Inflammatory macrophage (primary cell): ENCODE data around the gene RND2.

Source experiments
- DNase-seq, 2 donors: peaks; one replicate each; pipeline ENCODE4 v3.0.0-alpha.2; 2020 to 2022

Gene RND2

DNA sequence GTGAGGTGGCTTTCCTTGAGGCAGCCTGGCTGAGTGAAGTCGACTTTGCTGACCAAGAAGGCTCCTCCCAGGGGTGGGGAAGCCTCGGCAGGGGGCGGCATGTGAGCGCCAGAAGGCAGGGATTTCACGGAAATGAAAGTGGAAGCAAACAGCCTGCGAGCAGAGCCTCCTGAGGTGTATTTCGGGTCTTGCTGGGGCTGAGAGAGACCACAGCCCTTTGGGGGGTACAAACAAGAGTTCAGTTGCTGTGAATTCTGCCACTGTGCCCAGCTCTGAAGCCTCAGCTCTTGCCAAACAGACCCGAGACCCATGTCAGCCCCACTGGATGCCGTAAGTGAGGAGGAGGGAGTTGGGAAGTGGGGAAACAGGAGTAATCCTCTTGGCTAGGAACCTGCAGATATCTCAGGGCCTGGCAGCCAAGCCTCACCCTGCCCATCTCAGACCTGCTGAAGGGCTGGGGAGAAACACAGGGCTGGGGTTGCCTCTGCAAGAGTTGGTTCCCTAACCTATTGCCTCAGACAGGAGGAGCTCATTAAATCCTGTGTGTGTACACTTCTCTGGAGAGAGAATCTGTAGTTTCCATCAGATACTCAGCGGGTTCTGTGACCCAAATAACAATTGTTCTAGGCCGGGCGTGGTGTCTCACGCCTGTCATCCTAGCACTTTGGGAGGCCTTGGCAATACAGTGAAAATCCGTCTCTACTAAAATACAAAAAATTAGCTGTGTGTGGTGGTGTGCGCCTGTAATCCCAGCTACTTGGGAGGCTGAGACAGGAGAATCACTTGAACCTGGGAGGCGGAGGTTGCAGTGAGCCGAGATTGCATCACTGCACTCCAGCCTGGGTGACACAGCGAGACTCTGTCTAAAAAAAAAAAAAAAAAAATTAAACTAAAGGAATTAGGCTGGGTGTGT is 18.1 kb upstream of the RND2 start, which contains the start of gene IFI35:
Gene IFI35, plus strand, starts transcription at position 146 of the 913 bp plus-strand sequence. Its CDS starts 164 bp downstream, at position 310.
- DNase-seq = peak; percentile 77 to 84

DNA sequence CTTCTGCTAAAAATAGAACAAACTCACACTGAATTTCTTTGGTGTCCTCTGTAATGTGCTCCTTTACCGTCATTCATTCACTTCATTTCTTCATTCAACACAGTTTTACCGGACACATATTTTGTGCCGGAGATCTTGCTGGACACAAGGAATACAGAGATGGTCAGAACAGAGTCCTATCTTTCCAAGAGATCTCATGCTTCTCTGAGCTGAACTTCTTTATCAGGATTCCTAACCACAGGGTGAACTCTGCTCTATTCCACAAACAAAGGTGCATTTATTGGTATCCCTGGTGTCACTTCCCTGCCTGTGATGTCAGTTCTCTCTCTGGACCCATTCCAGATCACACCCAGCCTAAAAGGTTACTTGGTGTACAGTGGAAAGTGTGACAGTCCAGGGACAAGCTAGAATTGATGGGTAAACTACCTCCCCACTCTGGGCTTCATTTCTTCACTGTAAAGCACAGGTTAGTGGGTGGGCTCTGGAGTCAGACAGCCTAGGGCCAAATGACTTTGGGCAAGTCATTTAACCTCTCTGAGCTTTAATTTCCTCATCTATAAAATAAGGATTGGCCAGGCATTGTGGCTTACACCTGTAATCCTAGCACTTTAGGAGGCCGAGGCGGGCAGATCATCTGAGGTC is 14.2 kb upstream of the RND2 start:
- no peak for DNase-seq

DNA sequence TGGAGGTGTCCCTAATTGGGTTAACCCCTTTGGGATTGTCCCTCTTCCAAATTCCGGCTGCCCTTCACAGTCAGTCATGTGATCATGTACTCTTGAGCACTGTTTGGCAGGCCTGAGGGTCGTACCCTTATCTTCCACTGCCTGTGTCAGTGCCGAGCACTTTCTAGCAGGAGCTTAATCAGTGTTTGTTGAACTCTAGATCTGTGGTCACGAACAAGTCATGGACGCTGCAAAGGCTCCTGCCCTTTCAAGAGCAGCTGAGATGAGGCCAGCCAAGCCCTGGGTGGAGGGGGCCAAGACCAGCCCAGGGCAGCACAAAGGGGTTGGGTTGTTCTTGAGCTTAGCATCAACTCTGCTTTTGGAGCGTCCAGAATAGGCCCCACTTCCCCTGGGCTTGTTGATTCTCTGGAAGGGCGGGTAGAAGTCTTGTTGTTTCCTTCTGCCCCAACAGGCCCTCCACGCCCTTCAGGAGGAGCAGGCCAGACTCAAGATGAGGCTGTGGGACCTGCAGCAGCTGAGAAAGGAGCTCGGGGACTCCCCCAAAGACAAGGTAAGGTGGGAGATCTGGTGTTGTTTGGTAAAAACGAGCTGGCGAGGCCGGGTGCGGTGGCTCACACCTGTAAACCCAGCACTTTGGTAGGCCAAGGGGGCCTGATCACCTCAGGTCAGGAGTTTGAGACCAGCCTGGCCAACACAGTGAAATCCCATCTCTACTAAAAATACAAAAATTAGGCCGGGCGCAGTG is 13.1 kb upstream of the RND2 start:
- DNase-seq = no peak

DNA sequence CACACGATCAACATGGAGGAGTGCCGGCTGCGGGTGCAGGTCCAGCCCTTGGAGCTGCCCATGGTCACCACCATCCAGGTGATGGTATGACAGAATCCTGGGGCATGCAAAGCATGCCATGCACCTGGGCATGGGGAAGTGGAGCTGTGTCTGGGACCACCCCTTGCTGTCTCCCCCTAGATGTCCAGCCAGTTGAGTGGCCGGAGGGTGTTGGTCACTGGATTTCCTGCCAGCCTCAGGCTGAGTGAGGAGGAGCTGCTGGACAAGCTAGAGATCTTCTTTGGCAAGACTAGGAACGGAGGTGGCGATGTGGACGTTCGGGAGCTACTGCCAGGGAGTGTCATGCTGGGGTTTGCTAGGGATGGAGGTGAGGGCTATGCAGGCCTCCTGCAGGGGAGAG is 11.7 kb upstream of the RND2 start:
- DNase-seq = no peak

DNA sequence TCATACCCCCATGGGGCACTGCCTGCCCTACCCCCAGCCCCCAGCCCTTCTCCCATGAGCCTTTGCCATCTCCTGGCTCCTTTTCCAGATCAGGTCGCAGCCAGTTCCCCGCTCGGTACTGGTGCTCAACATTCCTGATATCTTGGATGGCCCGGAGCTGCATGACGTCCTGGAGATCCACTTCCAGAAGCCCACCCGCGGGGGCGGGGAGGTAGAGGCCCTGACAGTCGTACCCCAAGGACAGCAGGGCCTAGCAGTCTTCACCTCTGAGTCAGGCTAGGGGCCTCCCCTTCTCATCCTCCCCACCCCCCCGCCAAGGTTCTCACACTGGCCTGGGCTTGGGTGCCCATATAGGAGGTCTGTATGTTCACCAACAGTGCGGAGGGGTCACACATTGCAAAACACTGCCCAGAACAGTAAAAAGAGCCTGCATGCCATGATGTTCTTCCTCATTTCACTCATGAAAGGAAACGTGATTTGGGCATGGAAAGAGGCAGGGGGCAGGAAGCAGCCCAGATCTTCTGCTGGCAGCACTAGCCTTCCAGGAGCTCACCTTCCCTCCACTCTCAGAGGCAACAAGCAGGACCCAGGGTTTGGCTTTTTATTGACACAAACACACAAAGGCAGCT is 10.9 kb upstream of the RND2 start:
- DNase-seq = peak in 1 of 2 donors; percentile 31

DNA sequence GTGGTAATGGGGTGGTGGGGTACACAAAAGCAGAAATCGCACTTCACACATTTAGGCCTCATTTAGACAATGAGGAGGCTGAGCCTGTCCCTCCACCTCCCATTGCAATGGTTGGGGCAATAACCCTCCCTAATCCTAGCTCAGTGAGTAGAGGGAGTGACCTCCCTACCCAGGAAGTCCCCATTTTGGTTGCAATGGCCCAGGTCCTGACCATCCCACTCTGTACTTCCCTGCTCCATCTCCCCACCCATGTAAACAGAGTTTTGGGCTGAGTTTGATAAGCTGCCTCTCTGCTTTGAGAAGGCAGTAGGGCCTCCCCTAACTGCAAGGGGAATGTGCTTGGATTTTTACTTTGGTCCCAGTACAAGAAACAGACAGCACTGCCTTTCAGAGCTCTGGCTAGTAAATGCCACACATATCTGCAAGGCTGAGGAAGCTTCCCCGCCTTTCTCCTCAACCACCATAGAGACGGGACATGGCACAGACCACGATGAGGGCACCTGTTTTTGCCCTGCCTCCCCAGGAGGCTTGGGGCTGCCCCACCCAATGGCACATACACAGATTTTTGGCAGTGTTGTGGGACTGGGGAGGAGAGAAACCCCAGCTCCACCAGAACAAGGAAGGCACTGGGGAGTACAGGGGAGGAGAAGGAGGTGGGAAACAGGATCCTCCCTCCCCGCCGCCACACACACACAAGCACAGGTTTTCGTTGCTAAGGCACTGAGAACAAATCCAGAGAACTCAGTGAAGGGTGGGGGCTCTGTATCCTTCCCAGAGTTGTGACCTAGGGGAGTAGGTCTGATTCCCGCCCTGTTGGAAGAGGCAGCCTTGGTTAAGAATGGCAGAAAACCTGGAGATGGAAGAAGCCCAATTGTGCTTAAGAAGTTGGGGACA is 10.1 kb upstream of the RND2 start:
- no peak for DNase-seq

DNA sequence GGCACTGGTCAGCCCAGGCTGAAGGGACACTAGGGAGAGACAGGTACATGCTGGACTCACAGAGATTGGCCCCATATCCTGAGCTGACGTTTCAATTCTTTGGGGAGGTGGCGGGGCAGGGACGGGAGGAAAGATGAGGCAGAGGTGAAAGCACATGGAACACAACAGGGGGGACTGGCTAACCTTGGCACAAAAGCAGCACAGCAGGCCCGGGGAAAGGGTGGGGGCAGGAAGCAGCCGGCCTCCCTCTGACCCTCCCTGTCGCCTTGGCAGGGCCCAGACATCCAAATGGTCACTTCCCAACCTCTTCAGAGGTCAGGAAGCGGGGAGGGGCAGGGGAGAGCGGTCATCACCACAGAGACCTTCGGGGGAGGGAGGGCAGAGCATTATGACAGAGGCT is 9.5 kb upstream of the RND2 start:
- no peak for DNase-seq

DNA sequence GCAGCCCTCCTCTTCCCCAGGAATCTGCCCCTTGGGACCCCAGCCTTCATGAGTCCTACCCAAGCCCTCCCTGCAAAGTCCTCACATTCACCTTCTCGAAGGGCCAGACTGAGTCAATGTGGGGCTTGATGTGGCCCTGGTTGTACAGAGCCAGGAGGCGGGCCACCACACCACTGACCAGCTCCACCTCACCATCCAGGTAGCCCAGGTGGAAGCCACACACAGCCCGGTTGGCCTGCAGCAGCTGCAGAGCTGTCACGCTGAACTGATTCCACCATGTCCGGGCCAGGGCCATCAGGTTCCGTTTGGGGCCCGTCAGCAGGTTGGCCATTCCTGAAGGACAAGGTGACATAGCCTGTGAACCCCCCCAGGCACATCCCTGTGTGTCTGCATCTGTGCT is 8.8 kb upstream of the RND2 start:
- no peak for DNase-seq

DNA sequence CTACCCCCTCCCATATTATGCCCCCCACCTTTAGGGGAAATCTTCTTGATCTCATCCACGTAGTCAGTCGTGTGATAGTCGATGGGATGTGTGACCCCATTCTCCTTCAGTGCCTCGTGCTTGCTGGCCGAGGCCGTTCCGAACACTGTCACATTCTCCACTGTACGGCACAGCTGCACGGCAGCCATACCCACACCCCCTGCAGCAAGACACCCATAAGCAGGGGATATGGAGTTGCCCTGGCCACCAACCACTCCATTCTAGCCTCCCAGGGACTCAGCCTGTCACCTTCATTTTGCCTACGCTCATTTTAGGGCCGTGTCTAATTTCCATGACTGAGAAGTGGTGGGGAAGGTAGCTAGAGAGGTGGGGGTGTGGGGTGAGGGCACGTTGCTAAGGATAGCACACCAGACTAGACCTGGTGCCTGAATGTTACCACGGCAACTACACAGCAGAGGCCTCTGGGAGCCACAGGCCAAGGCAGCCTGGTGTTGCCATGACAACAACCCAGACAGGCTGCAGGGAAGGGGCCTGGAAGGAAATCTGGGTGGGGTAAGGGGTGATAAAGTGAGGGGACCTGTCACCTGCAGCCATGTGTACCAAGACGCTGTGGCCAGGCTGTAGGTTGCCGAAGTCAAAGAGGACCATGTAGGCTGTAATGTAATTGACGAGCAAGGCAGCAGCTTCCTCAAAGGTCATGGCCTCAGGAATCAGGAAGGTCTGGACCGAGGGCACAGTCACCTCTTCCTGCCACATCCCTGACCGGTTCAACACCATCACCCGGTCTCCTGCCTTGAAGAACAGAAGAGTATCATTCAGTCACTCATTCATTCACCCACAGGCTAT is 6.8 kb upstream of the RND2 start:
- DNase-seq = peak; percentile 55 to 58

DNA sequence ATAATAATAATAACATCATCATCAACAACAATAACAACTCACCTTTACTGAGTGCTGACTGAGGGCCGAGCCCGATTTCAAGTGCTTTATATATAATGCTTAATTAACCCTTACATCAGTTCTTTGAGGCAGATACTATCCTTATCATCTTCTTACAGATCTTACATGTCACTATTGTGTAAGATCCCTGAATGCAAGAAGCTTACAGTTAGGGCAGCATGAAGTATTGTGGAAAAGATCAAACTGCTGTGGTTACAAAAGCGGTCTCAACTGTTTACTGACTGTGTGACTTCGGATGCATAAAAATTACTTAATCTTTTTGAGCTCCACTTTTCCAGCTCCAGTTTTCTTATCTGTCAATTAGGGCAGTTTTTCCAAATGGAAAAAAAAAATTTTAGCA is 6.1 kb upstream of the RND2 start:
- peak in 1 of 2 donors; percentile 54 for DNase-seq

DNA sequence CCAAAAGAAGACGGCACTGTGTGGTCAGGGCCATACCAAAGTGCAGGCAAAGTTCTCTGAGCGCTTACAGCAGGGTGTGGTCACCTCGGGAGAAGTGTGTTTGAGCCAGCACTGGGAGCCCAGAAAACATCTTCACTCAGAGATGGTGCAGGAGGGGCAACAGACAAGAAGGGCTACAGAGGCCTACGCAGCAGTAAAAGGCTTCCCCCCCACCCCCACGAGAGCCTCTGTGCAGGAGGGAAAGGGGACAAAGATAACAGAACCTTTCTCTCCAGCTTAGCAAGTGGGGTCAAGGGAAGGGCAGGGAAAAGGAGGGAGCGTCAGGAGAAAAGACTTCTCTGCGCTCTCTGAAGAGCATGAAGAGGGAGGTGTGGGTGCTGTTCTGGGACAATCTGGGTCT is 5.6 kb upstream of the RND2 start:
- no peak for DNase-seq

DNA sequence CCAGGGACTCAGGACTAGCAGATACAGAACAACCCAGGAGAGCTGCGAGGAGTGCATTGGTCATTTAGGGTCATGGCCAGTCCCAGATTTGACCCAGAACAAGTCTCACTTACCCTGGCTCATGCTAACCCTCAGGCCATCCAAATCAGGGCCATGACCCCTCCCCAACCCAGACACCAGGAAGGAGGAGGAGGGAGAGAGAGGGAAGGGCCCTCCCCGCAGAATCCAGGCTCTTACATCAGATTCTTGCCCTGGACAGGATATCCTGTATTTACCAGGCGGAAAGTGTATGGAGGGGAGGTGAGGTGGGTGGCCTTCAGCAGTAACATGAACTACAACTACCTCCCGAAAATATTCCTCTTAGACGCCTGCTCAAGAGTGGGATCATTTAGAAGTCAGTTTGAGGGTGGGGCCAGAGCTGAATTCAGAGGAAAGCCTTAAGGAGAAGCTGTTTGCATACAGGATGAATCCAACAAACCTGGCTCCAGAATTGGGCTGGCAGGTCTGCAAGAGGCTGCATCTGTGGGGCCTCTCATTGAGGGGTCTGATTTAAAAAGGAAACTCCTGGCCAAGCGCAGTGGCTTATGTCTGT is 4.9 kb upstream of the RND2 start:
- DNase-seq = peak in 1 of 2 donors; percentile 31

DNA sequence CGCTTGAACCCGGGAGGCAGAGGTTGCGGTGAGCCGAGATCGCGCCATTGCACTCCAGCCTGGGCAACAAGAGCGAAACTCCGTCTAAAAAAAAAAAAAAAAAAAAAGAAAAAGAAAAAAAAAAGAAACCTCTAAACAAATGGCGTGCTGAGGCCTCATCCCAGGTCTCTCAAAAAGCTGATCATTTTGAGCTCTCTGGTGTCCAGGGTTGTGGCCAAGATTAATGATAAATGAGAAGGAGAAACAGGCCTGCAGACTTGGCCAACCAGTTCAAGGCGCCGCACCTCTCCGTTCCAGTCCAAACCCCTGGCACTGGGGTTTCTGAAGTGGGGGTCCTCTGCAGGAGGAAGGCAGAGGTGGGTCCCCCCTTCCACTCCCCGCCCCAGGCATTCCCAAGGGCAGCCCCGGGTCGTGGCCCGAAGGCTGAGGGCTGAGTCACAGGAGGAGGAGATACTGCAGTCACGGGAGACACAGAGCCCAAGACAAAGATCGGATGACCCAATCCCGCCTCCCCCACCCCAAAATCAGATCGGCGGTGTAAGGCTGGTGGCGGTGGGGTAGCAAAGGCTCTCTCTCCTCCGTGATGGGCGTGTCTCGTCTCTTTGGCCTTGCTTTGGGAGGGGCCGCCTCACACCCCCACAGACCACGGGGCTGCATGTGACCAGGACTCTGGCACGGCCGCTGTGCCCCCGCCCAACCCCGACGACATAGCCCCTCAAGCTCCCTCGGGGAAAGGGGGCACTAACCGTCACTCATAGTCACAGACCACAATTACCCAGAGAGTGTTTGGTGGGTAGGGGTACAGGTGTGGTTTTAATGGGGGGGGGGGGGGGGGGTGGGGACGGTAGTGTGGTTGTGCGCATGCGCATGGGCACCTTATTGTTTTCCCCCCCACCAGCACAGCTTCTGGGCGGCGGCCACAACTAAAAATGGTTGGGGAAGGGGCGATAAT is 4.0 kb upstream of the RND2 start:
- peak; percentile 86 to 92 for DNase-seq

DNA sequence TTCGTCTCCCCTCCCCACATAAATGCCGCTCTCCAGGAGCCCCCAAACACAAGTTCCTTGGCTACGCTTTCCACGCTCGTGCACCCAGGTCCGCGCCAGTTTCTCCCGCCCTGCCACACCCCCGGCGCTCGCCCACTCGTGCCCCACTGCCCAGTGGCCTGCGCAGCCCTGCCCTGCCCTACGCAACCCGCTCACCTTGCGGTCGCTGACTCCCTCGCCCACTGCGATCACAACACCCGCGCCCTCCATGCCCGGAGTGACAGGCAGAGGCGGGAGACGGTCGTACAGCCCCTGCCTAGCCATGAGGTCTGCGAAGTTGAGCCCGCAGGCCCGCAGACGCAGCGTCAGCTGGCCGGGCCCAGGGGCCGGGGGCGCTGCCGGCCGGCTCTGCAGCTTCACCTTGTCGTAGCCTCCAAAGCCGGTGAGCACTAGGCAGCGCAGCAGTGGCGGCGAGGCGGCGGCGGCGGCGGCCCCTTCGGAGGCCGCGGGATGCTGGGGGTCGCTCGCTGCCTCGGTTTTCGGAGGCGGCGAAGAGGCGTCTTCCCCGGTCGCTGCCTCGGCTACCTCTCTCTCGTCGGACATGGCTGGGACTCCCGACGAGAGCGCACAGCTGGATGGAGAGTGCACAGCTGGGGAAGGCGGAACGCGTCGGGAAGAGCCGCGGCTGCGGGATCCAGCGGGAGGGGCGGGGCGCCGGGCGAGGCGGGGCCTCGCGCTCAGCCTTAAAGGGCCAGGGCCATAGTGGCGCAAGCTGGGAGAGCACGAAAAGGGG is 3.1 kb upstream of the RND2 start, which contains the start of gene VAT1:
Gene VAT1, minus strand, starts transcription at position 645 of the 772 bp plus-strand sequence. Its CDS starts 63 bp downstream, at position 582.
- DNase-seq = peak; percentile 78 to 86

DNA sequence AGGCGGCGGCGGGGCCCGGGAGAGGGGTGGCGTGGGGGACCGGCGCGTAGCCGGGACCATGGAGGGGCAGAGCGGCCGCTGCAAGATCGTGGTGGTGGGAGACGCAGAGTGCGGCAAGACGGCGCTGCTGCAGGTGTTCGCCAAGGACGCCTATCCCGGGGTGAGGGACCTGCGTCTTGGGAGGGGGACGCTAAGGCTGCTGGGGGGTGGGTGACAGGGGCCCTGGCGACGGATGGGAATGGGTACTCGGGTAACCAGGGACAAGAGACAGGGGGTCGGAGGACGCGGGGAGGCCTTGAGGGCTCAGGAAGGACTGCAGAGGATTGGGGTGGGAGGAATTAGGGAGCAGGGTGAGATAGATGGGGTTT is 243 bp downstream of the RND2 start:
- DNase-seq = no peak

DNA sequence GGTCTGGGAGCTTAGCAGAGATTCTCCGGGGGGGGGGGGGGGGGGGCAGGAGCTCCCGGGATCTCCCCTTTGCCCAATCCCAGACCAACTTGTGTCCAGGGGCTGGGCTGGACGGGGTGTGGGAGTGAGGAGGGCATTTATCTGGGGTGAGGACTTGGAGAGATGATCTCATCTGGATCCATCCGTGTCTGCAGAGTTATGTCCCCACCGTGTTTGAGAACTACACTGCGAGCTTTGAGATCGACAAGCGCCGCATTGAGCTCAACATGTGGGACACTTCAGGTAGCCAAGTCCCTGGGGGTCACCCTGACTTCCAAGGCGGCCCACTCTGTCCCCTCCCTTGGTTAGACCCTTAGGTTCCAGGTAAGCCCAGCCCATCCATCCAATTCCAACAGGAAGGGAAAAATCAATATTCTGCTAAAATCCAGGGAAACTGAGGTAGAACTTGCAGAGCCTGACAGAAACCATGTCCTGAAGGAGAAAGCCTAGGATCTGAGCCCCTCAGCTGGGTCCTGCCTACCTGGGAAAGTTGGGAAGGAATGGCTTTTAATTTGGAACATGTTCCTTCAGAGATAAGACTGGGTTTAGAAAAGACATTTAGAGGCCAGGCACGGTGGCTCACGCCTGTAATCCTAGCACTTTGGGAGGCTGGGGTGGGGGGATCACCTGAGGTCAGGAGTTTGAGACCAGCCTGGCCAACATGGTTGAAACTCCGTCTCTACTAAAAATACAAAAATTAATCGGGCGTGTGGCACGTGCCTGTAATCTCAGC is 921 bp downstream of the RND2 start:
- DNase-seq = no peak

DNA sequence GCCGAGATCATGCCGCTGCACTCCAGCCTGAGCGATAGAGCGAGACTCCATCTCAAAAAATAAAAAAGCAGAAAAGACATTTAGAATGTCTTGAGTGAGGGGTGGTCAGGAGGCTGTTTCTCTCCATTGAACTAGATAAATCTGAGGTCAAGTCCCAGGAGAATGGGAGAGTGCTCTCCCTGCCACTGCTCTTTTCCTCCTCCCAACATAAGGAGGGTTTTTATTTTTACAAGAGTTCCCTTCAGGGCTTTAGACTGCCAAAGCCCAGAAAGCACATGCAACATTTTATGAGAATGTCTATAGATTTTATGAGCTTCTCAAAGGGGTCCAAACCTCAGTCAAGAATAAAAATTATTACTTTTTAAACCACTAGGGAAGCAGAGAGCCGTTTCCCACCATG is 1.6 kb downstream of the RND2 start:
- DNase-seq = no peak
